ENCODE measurements around the gene TNP2. TPM values are rescaled to one million over a fixed set of nuclear protein-coding genes. Genes with fewer than 3 reads are reported as not detected.

Gene TNP2
- total RNA-seq, 1 donor from 2014 or later: not detected

GRCh38 chr16:11278681-11279628 lies 9.8 kb upstream of the TNP2 start:
- no peak for DNase-seq (ENCODE audit: low spot score)
- Mint-ChIP-seq H3K4me3 (ENCODE audit: low read depth) (no peak overlapping the region), H3K36me3 (ENCODE audit: low read depth) (no peaks in the 10 kb centered on the region), H3K27me3 (ENCODE audit: low read depth) (peaks cover 10% of the 10 kb centered on the region), H3K27ac (no peak overlapping the region), H3K9me3 (no peaks in the 10 kb centered on the region), H3K4me1 (ENCODE audit: low read depth) (peaks cover 3% of the 10 kb centered on the region)
- intact Hi-C loops (cut with micrococcal nuclease): no loop called here

GRCh38 chr16:11277607-11278337 lies 8.6 kb upstream of the TNP2 start:
- peaks cover 3% of the 10 kb centered on the region for H3K4me1 Mint-ChIP-seq (ENCODE audit: low read depth)
- no peaks in the 10 kb centered on the region for H3K9me3 Mint-ChIP-seq
- H3K36me3 Mint-ChIP-seq (ENCODE audit: low read depth): no peaks in the 10 kb centered on the region
- no peak overlapping the region for H3K27ac Mint-ChIP-seq
- intact Hi-C loops (cut with micrococcal nuclease): no loop called here
- no peak overlapping the region for H3K4me3 Mint-ChIP-seq (ENCODE audit: low read depth)
- DNase-seq (ENCODE audit: low spot score): no peak
- peaks cover 7% of the 10 kb centered on the region for H3K27me3 Mint-ChIP-seq (ENCODE audit: low read depth)

- Mint-ChIP-seq H3K36me3 (ENCODE audit: low read depth) (no peaks in the 10 kb centered on the region), H3K27ac (no peak overlapping the region), H3K27me3 (ENCODE audit: low read depth) (peaks cover 4% of the 10 kb centered on the region), H3K4me1 (ENCODE audit: low read depth) (peaks cover under 1% of the 10 kb centered on the region), H3K4me3 (ENCODE audit: low read depth) (no peak overlapping the region), H3K9me3 (no peaks in the 10 kb centered on the region)
- DNase-seq (ENCODE audit: low spot score): no peak
- intact Hi-C loops (cut with micrococcal nuclease): no loop called here
Observed at GRCh38 chr16:11276896-11277593, 7.9 kb upstream of the TNP2 start.

GRCh38 chr16:11276143-11276895 lies 7.2 kb upstream of the TNP2 start, which contains the start of gene PRM2:
TSS of gene PRM2 (minus strand) at chr16:11276480. CDS start at chr16:11276370, 110 bp downstream.
- Mint-ChIP-seq H3K4me3 (ENCODE audit: low read depth) (no peak within 1 kb of the TSS), H3K4me1 (ENCODE audit: low read depth) (no peaks in the 10 kb centered on the region), H3K27ac (no peak within 1 kb of the TSS), H3K9me3 (no peaks in the 10 kb centered on the region), H3K27me3 (ENCODE audit: low read depth) (peaks cover 2% of the 10 kb centered on the region), H3K36me3 (ENCODE audit: low read depth) (no peaks in the 10 kb centered on the region)
- no peak for DNase-seq (ENCODE audit: low spot score)
- intact Hi-C loops (cut with micrococcal nuclease): no loop called here

GRCh38 chr16:11274964-11275363 lies 5.8 kb upstream of the TNP2 start:
- no peaks in the 10 kb centered on the region for H3K4me1 Mint-ChIP-seq (ENCODE audit: low read depth)
- no peaks in the 10 kb centered on the region for H3K9me3 Mint-ChIP-seq
- H3K27ac Mint-ChIP-seq: no peak overlapping the region
- H3K27me3 Mint-ChIP-seq (ENCODE audit: low read depth): peaks cover 2% of the 10 kb centered on the region
- no peaks in the 10 kb centered on the region for H3K36me3 Mint-ChIP-seq (ENCODE audit: low read depth)
- H3K4me3 Mint-ChIP-seq (ENCODE audit: low read depth): no peak overlapping the region
- intact Hi-C loops (cut with micrococcal nuclease): no loop called here
- no peak for DNase-seq (ENCODE audit: low spot score)

GRCh38 chr16:11273721-11274324 lies 4.7 kb upstream of the TNP2 start:
- intact Hi-C loops (cut with micrococcal nuclease): no loop called here
- no peak overlapping the region for H3K27ac Mint-ChIP-seq
- no peak for DNase-seq (ENCODE audit: low spot score)
- H3K36me3 Mint-ChIP-seq (ENCODE audit: low read depth): no peaks in the 10 kb centered on the region
- H3K9me3 Mint-ChIP-seq: no peaks in the 10 kb centered on the region
- no peaks in the 10 kb centered on the region for H3K4me1 Mint-ChIP-seq (ENCODE audit: low read depth)
- H3K27me3 Mint-ChIP-seq (ENCODE audit: low read depth): peaks cover 2% of the 10 kb centered on the region
- no peak overlapping the region for H3K4me3 Mint-ChIP-seq (ENCODE audit: low read depth)

GRCh38 chr16:11272921-11273720 lies 4.0 kb upstream of the TNP2 start, which contains the start of gene PRM3:
TSS of gene PRM3 (minus strand) at chr16:11273629. CDS start at chr16:11273595, 34 bp downstream.
- Mint-ChIP-seq H3K9me3 (no peaks in the 10 kb centered on the region), H3K36me3 (ENCODE audit: low read depth) (no peaks in the 10 kb centered on the region), H3K4me1 (ENCODE audit: low read depth) (no peaks in the 10 kb centered on the region), H3K4me3 (ENCODE audit: low read depth) (no peak within 1 kb of the TSS), H3K27ac (no peak within 1 kb of the TSS), H3K27me3 (ENCODE audit: low read depth) (peaks cover 2% of the 10 kb centered on the region)
- intact Hi-C loops (cut with micrococcal nuclease): no loop called here
- DNase-seq (ENCODE audit: low spot score): no peak

- Mint-ChIP-seq H3K4me1 (ENCODE audit: low read depth) (no peaks in the 10 kb centered on the region), H3K4me3 (ENCODE audit: low read depth) (no peak overlapping the region), H3K36me3 (ENCODE audit: low read depth) (no peaks in the 10 kb centered on the region), H3K27me3 (ENCODE audit: low read depth) (peaks cover 2% of the 10 kb centered on the region), H3K9me3 (no peaks in the 10 kb centered on the region), H3K27ac (no peak overlapping the region)
- intact Hi-C loops (cut with micrococcal nuclease): no loop called here
- no peak for DNase-seq (ENCODE audit: low spot score)
Observed at GRCh38 chr16:11272484-11272883, 3.4 kb upstream of the TNP2 start.

GRCh38 chr16:11271610-11272009 lies 2.5 kb upstream of the TNP2 start:
- H3K27me3 Mint-ChIP-seq (ENCODE audit: low read depth): peaks cover 2% of the 10 kb centered on the region
- H3K4me1 Mint-ChIP-seq (ENCODE audit: low read depth): no peaks in the 10 kb centered on the region
- H3K4me3 Mint-ChIP-seq (ENCODE audit: low read depth): no peak overlapping the region
- H3K9me3 Mint-ChIP-seq: no peaks in the 10 kb centered on the region
- intact Hi-C loops (cut with micrococcal nuclease): no loop called here
- H3K36me3 Mint-ChIP-seq (ENCODE audit: low read depth): no peaks in the 10 kb centered on the region
- no peak for DNase-seq (ENCODE audit: low spot score)
- H3K27ac Mint-ChIP-seq: no peak overlapping the region

GRCh38 chr16:11270602-11271162 lies 1.6 kb upstream of the TNP2 start:
- Mint-ChIP-seq H3K27ac (no peak overlapping the region), H3K36me3 (ENCODE audit: low read depth) (no peaks in the 10 kb centered on the region), H3K27me3 (ENCODE audit: low read depth) (peaks cover 2% of the 10 kb centered on the region), H3K4me3 (ENCODE audit: low read depth) (no peak overlapping the region), H3K9me3 (no peaks in the 10 kb centered on the region), H3K4me1 (ENCODE audit: low read depth) (no peaks in the 10 kb centered on the region)
- intact Hi-C loops (cut with micrococcal nuclease): no loop called here
- DNase-seq (ENCODE audit: low spot score): no peak

GRCh38 chr16:11265124-11265523 lies 4.0 kb downstream of the TNP2 start:
- H3K4me3 Mint-ChIP-seq (ENCODE audit: low read depth): no peak overlapping the region
- no peaks in the 10 kb centered on the region for H3K36me3 Mint-ChIP-seq (ENCODE audit: low read depth)
- no peaks in the 10 kb centered on the region for H3K27me3 Mint-ChIP-seq (ENCODE audit: low read depth)
- peaks cover 23% of the 10 kb centered on the region for H3K4me1 Mint-ChIP-seq (ENCODE audit: low read depth)
- H3K27ac Mint-ChIP-seq: no peak overlapping the region
- intact Hi-C loops (cut with micrococcal nuclease): no loop called here
- DNase-seq (ENCODE audit: low spot score): no peak
- no peaks in the 10 kb centered on the region for H3K9me3 Mint-ChIP-seq

All from activated T-helper 2 cell treated with anti-CD3 and anti-CD28 coated beads, Interferon-gamma antibody, Interleukin-2, Interleukin-4, amounts not matched to agents 10 μg/mL and 5 μg/mL and 100 μg/mL, durations not matched to agents 14 hours and 24 hours and 36 hours (primary cell).